CD4-positive, alpha-beta memory T cell (primary cell): ENCODE measurements around the gene LRRC3. TPM values are rescaled to one million over a fixed set of nuclear protein-coding genes. Genes with fewer than 3 reads are reported as not detected.

Source experiments
- CTCF ChIA-PET: fragments of 350-600 bp; sonication (Branson Sonifier 250); formaldehyde crosslinking; loops from one replicate; lab custom pipeline; 2021; ENCODE audit warnings: inconsistent platforms; ENCODE audit not compliant: partially characterized antibody; lab: Charles Lee
- POLR2A ChIA-PET: fragments of 350-600 bp; sonication (Branson Sonifier 250); formaldehyde crosslinking; loops from one replicate; lab custom pipeline; 2021; ENCODE audit not compliant: partially characterized antibody; lab: Charles Lee
- DNase-seq, 5 donors: peaks; one replicate each; pipeline versions ENCODE4 v3.0.0 to v3.0.0-alpha.2; 2020 to 2022; ENCODE audit warnings: mixed read lengths in 1 of 5
- H3K27ac ChIP-seq: one replicate; pipeline ENCODE4 v1.7.0; 2013; ENCODE audit warnings: low read depth, low read length
- H3K27me3 ChIP-seq: 2 replicates; pipeline ENCODE4 v1.7.0; 2013; ENCODE audit warnings: mild to moderate bottlenecking, low read length, moderate library complexity; ENCODE audit not compliant: insufficient read depth
- H3K36me3 ChIP-seq: 2 replicates; pipeline ENCODE4 v1.7.0; 2013; ENCODE audit warnings: mild to moderate bottlenecking, low read length, moderate library complexity; ENCODE audit not compliant: insufficient read depth
- H3K4me1 ChIP-seq: 2 replicates; pipeline ENCODE4 v1.7.0; 2013; ENCODE audit warnings: mild to moderate bottlenecking, low read length, moderate library complexity; ENCODE audit not compliant: insufficient read depth
- H3K4me3 ChIP-seq, 2 donors: one replicate each; pipeline ENCODE4 v1.7.0; 2013; ENCODE audit warnings: low read length in 2 of 2, mild to moderate bottlenecking in 1 of 2
- H3K9me3 ChIP-seq, 2 donors: one replicate each; pipeline ENCODE4 v1.7.0; 2013; ENCODE audit warnings: low read length in 2 of 2, control low read depth in 1 of 2; ENCODE audit not compliant: control insufficient read depth in 1 of 2
- H3K27ac Mint-ChIP-seq, 7 donors: one replicate each; pipeline ENCODE4 v1.8.0; 2020 to 2021; ENCODE audit warnings: mixed read lengths in 7 of 7, mild to moderate bottlenecking in 6 of 7, inconsistent platforms in 3 of 7, moderate library complexity in 3 of 7
- H3K27me3 Mint-ChIP-seq, 2 donors: one replicate each; pipeline ENCODE4 v1.8.0; 2020 to 2021; ENCODE audit warnings: mixed read lengths in 2 of 2
- H3K36me3 Mint-ChIP-seq, 2 donors: one replicate each; pipeline ENCODE4 v1.8.0; 2020 to 2021; ENCODE audit warnings: mixed read lengths in 2 of 2, inconsistent platforms in 1 of 2, mild to moderate bottlenecking in 1 of 2
- H3K4me1 Mint-ChIP-seq, 4 donors: one replicate each; pipeline ENCODE4 v1.8.0; 2020 to 2021; ENCODE audit warnings: mixed read lengths in 4 of 4, mild to moderate bottlenecking in 1 of 4
- H3K4me3 Mint-ChIP-seq, 8 donors: one replicate each; pipeline ENCODE4 v1.8.0; 2020 to 2021; ENCODE audit warnings: mixed read lengths in 8 of 8, mild to moderate bottlenecking in 7 of 8, moderate library complexity in 6 of 8, inconsistent platforms in 3 of 8
- H3K9me3 Mint-ChIP-seq, 8 donors: one replicate each; pipeline ENCODE4 v1.8.0; 2020 to 2021; ENCODE audit warnings: mixed read lengths in 8 of 8, mild to moderate bottlenecking in 5 of 8, inconsistent platforms in 3 of 8, moderate library complexity in 1 of 8
- intact Hi-C: fragments of 100-400 bp; cut with micrococcal nuclease; formaldehyde crosslinking; loops from one replicate; pipeline ENCODE4 v1.15.1; 2023
- polyA plus RNA-seq, 2 donors: library from polyadenylated mRNA; unstranded; fragments of 300-500 nt; fragmentation: Illumina TruSeq; gene quantifications; one replicate each; pipeline ENCODE4 v1.2.3, GENCODE V29; 2021
- total RNA-seq, 2 experiments: library from RNA; stranded (reverse); gene quantifications; one replicate each; pipeline ENCODE4 v1.2.3, GENCODE V29; 2021

Gene LRRC3
- total and polyA plus RNA-seq, 4 experiments from 2014 or later, result 0.11 to 1.5 (median 1.0) TPM

DNA sequence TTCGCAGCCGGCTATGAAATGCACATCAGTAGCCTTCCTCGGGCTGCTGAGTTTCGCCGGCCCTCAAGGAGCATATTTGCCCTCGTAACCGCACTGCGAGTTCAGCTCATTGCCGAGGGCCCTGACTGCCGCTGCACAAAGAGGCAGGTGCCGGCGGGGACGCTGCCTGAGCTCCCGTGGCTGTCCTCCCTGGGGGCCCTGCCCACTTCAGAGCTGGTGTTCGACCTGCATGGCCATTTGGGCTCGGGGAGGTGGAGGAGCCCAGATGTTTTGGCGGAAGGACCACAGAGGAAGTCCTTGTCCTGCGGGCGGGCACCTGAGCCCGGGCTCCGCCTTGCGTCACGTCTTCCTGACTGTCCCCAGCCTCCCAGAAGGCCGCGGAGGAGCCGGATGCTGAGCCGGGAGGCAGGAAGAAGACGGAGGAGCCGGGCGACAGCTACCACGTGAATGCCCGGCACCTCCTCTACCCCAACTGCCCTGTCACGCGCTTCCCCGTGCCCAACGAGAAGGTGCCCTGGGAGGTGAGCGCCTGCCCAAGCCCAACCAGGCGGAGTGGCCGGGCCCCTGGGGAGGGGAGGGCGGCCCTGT, 29.9 kb upstream of the LRRC3 start:
- DNase-seq, result no peak
- no peaks in the 10 kb centered on the region for H3K36me3 ChIP-seq
- Mint-ChIP-seq H3K36me3 (no peaks in the 10 kb centered on the region), H3K27ac (no peak overlapping the region), H3K4me3 (peak overlapping the region in 1 of 8 donors; percentile 45), H3K27me3 (no peaks in the 10 kb centered on the region), H3K4me1 (no peaks in the 10 kb centered on the region), H3K9me3 (peaks cover 0 to 12% (median 8%) of the 10 kb centered on the region in 8 donors)
- H3K27ac ChIP-seq, result no peak overlapping the region
- H3K4me1 ChIP-seq, result no peaks in the 10 kb centered on the region
- no peaks in the 10 kb centered on the region for H3K27me3 ChIP-seq
- peaks cover 0 to 6% of the 10 kb centered on the region in 2 donors for H3K9me3 ChIP-seq
- no peak overlapping the region for H3K4me3 ChIP-seq
- intact Hi-C loops, result no loop called here
- CTCF ChIA-PET, result no interaction called here
- POLR2A ChIA-PET, result no interaction called here

DNA sequence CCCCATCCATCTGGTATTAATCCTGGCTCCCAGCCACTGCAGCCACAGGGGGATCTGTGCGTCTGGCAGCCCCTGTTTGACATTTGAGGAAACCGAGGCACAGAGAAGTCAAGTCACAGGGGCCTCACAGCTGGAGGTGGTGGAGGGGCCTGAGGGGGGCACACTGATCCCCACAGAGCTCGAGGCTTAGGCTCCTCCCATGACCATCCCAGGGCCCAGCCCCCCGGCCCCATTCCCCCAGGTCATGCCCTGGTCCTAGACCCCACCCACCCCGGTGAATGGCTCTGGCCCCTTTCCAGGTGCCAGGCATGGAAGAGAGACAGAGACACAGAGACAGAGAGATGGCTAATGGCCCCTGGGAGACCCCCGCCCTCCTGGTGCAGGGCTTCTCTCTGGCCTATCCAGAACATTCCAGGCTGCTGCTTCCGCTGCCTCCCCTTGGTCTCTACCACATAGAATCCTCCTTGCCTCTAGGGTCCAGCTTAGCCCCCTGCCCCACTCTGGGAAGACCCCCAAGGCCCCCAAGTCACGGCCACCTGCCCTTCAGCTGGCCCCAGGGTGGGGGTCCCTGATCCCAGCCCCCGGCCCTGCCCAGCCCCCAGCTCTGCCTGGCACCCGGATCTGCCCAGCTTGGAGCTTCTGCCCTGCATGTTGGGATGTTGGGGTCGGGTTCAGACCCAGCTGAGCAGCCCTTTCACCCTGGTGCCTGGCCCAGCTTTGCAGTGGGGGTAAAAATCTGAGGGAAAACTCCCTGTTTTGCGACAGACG, 29.2 kb upstream of the LRRC3 start:
- Histone ChIP-seq H3K4me1 (no peaks in the 10 kb centered on the region), H3K36me3 (no peaks in the 10 kb centered on the region), H3K4me3 (no peak overlapping the region), H3K27ac (no peak overlapping the region), H3K9me3 (peaks cover 0 to 6% of the 10 kb centered on the region in 2 donors), H3K27me3 (no peaks in the 10 kb centered on the region)
- intact Hi-C loops, result no loop called here
- Mint-ChIP-seq H3K4me1 (no peaks in the 10 kb centered on the region), H3K27me3 (no peaks in the 10 kb centered on the region), H3K36me3 (peaks cover 0 to 3% of the 10 kb centered on the region in 2 donors), H3K9me3 (peaks cover 0 to 16% (median 12%) of the 10 kb centered on the region in 8 donors), H3K4me3 (no peak overlapping the region), H3K27ac (no peak overlapping the region)
- no peak for DNase-seq
- ChIA-PET POLR2A (no interaction called here), CTCF (no interaction called here)

DNA sequence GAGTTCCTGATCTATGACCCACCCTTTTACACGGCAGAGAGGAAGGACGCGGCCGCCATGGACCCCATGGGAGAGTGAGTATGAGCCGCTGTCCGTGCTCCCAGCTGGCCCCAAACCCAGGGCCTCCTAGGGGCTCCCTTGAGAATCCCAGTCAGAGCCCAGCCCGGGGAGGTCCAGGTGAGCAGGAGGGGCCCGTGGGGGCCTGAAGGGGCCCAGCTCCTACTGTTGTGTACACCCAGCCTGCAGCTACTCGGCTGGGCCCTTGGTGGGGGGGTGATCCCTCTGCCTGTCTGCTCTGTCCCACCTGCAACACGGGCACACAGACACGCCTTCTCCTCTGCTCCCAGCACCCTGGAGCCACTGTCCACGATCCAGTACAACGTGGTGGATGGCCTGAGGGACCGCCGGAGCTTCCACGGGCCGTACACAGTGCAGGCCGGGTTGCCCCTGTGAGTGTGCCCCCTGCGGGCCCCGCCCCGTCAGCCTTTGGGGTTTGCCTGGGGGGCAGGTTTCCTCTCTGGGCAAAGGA, 28.6 kb upstream of the LRRC3 start:
- no peaks in the 10 kb centered on the region for H3K36me3 ChIP-seq
- peaks cover 0 to 10% of the 10 kb centered on the region in 2 donors for H3K9me3 ChIP-seq
- ChIA-PET CTCF (no interaction called here), POLR2A (no interaction called here)
- Mint-ChIP-seq H3K9me3 (peaks cover 0 to 23% (median 18%) of the 10 kb centered on the region in 8 donors), H3K4me1 (no peaks in the 10 kb centered on the region), H3K4me3 (no peak overlapping the region), H3K27me3 (no peaks in the 10 kb centered on the region), H3K27ac (no peak overlapping the region), H3K36me3 (peaks cover 1 to 5% of the 10 kb centered on the region in 2 donors)
- no peaks in the 10 kb centered on the region for H3K27me3 ChIP-seq
- DNase-seq, result no peak
- H3K4me3 ChIP-seq, result no peak overlapping the region
- intact Hi-C loops, result no loop called here
- H3K27ac ChIP-seq, result no peak overlapping the region
- H3K4me1 ChIP-seq, result no peaks in the 10 kb centered on the region

DNA sequence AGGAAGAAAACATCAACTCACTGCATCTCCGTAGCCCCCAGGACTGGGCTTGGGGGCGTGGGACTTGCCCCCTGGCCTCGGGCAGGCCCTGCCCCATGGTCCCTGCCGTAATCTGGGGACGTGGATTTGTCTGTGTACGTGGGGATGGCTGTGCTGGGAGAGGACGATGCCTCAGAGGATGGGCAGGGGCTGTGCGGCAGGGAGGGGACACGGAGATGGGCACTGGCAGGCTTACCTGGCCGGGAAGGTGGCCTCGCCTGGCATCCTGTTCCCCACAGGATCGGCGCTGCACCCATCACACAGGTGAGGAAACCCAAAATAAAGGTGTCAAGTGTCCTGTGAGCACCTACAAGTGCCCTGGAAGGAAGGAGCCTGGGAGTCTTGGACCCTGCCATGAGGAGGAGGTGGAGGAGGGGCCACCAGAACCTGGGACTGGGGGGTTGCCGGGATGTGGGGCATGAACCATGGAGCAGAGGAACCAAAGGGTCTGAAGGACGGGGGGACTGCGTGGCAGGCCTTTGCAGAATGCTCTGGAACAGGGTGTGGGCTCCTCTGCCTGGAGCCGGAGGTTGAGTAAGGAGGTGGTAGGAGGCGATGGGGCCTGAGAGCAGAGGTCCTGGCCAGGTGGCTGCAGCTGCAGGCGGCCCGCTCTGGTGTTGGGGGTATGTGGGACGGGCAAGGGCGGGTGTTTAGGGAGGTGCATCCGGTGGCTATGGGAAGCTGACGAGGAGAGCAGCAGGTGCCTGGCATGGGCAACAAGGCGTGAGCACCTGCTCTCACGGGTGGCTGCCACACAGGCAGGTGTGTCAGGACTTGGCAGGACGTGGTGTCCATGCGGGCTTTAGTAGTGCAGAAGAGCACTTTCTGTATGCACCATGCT, 27.8 kb upstream of the LRRC3 start:
- no peak for DNase-seq

GRCh38 chr21:44428281-44428960, 26.9 kb upstream of the LRRC3 start:
- H3K27ac Mint-ChIP-seq, result peak overlapping the region in 1 of 7 donors; percentile 9
- no peak overlapping the region for H3K27ac ChIP-seq

More for the DNA sequence above, 27.8 kb upstream of the LRRC3 start:
- intact Hi-C loops, result no loop called here
- ChIA-PET POLR2A (no interaction called here), CTCF (no interaction called here)
- Mint-ChIP-seq H3K4me1 (no peaks in the 10 kb centered on the region), H3K36me3 (peaks cover 2 to 5% of the 10 kb centered on the region in 2 donors), H3K27ac (peak overlapping the region in 3 of 7 donors; percentile 52 to 68 (median 64)), H3K27me3 (no peaks in the 10 kb centered on the region), H3K9me3 (peaks cover 0 to 29% (median 22%) of the 10 kb centered on the region in 8 donors), H3K4me3 (no peak overlapping the region)
- no peaks in the 10 kb centered on the region for H3K27me3 ChIP-seq
- H3K4me3 ChIP-seq, result no peak overlapping the region
- H3K4me1 ChIP-seq, result no peaks in the 10 kb centered on the region
- H3K9me3 ChIP-seq, result peaks cover 0 to 10% of the 10 kb centered on the region in 2 donors
- H3K36me3 ChIP-seq, result no peaks in the 10 kb centered on the region
- no peak overlapping the region for H3K27ac ChIP-seq

DNA sequence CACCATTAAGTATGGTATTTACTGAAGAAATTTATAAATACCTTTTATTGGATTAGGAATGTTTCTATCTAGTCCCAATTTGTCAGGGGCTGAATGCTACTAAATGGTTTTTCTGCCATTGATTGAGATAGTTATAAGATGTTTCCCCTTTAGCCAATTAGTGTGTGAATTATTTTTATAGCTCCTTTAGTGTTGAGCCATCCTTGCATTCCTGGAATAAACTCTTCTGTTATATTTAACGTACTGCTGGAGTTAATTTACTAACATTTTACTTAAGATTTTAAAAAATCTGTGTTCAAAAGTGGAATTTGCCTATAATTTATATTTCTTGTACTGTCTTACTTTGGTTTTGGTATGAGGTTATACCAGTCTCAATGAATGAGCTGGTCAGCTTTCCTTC, 25.4 kb upstream of the LRRC3 start:
- H3K36me3 Mint-ChIP-seq, result peaks cover 2 to 7% of the 10 kb centered on the region in 2 donors
- Histone ChIP-seq H3K4me3 (no peak overlapping the region), H3K36me3 (no peaks in the 10 kb centered on the region), H3K27me3 (no peaks in the 10 kb centered on the region), H3K9me3 (peaks cover 0 to 10% of the 10 kb centered on the region in 2 donors), H3K27ac (no peak overlapping the region), H3K4me1 (no peaks in the 10 kb centered on the region)
- H3K27me3 Mint-ChIP-seq, result no peaks in the 10 kb centered on the region
- H3K4me3 Mint-ChIP-seq, result no peak overlapping the region
- peaks cover 0 to 31% (median 22%) of the 10 kb centered on the region in 8 donors for H3K9me3 Mint-ChIP-seq
- no peak overlapping the region for H3K27ac Mint-ChIP-seq
- ChIA-PET CTCF (no interaction called here), POLR2A (no interaction called here)
- intact Hi-C loops, result no loop called here
- no peaks in the 10 kb centered on the region for H3K4me1 Mint-ChIP-seq
- no peak for DNase-seq

More at GRCh38 chr21:44428281-44428960, 26.9 kb upstream of the LRRC3 start:
- ChIA-PET POLR2A (no interaction called here), CTCF (no interaction called here)
- H3K36me3 ChIP-seq, result no peaks in the 10 kb centered on the region
- peak; percentile 63 to 80 (median 66) for DNase-seq
- Mint-ChIP-seq H3K36me3 (peaks cover 2 to 5% of the 10 kb centered on the region in 2 donors), H3K9me3 (peaks cover 0 to 29% (median 22%) of the 10 kb centered on the region in 8 donors), H3K4me3 (no peak overlapping the region), H3K4me1 (no peaks in the 10 kb centered on the region), H3K27me3 (no peaks in the 10 kb centered on the region)
- H3K4me1 ChIP-seq, result no peaks in the 10 kb centered on the region
- intact Hi-C loops, result no loop called here
- peaks cover 0 to 10% of the 10 kb centered on the region in 2 donors for H3K9me3 ChIP-seq
- H3K27me3 ChIP-seq, result no peaks in the 10 kb centered on the region
- H3K4me3 ChIP-seq, result no peak overlapping the region
